ENCODE results near the gene CCDC51. TPM values are rescaled to one million over a fixed set of nuclear protein-coding genes. Genes with fewer than 3 reads are reported as not detected.

The CCDC51 gene
- polyA plus RNA-seq, 3 donors = 5.5 to 14.1 (median 11.6) TPM

DNA sequence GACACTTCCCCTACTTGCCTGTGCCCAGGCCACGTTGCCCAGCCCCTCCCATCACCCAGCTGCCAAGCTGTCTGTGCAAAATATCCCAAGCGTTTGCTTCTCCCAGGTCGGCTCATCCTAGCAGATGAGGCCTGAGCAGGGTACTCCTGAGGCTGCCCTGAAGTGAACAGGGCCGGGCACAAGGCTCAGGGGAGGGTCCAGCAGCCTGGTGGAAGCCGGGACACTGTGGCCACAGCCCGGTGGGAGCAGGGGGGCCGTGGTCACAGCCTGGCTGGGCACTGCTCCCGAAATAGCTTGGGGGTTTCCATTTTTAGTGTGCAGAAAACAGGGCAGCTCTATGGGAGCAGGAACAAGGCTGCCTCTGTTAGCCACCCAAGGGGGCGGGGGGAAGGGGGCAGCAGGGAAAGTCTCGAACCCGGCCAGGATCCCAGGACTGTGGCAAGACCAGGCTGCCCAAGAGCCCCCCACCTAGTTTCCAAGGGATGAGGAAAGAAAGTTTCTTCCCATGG is 13.5 kb downstream of the CCDC51 start:
- H3K27ac ChIP-seq (ENCODE audit: low read depth, low read length) = no peak overlapping the region
- 57 to 70% (median 59%) methylated on average over 11 of the region's 11 CpGs for WGBS, 3 donors

DNA sequence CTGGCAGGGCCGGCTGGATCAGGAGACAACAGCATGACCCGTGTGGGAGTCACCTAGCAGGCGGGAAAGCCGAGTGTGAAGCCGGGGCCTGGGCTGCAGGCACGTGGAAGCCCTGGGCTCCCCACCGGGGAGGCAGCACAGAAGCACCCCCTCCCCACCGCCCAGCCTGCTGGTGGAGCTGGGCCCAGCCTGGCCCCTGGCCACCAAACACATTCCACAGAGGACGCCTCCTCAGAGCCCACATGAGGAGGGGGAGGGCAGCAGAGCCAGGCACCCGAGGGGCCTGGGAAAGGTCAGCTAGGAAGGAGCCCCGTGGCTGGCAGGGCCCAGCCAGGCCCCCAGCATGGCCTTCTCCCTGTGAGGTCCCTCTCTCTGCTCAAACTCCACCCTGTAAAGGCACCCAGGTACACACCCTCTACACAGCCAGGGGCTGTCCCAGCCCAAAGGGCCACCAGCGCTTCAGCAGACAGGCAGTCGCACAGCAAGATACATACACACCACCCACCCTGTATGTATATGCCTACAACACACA is 14.6 kb downstream of the CCDC51 start:
- H3K27ac ChIP-seq (ENCODE audit: low read depth, low read length) = no peak overlapping the region
- WGBS, 3 donors = 54 to 64% (median 62%) methylated on average over 12 to 13 of the region's 13 CpGs

DNA sequence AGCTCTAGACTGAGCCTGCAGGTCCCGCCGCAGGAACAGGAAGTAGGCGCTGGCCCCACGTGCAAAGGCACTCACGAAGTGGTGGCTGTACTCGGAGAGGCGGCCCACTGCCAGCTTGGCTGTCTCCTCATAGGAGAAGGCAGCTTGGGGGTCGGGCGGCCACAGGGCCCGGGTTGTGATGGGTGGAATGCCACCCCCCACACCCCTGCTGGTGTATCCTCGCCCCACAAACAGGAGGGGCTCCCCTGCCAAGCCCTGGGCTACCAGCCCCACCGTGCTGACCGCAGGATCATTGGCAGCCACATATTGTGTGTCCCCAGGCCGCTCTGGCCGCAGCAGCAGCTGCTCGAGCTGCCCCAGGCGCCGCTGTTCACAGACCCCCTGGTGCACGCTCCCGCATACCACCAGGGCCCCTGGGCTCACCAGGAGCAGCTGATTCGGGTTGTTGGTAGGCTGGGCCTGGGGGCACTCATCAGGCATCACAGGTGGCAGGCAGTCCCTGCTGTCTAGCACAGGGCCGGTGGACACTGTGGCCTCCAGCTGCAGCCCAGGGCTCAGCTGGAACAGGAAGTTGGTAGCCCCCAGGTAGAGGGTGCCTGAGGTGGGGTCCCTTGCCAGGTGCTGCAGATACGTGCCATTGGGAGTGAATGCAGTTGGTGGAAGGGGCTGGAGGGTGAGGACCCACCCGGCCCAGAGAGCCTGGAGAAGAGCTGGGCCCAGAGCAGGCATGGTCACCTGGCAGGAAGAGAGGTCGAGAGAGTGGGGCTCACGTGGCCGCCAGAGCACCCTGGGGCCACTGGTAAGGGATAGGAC is 15.8 kb downstream of the CCDC51 start:
- H3K27ac ChIP-seq (ENCODE audit: low read depth, low read length) = no peak overlapping the region
- 87 to 91% (median 90%) methylated on average over 27 of the region's 27 CpGs for WGBS, 3 donors

DNA sequence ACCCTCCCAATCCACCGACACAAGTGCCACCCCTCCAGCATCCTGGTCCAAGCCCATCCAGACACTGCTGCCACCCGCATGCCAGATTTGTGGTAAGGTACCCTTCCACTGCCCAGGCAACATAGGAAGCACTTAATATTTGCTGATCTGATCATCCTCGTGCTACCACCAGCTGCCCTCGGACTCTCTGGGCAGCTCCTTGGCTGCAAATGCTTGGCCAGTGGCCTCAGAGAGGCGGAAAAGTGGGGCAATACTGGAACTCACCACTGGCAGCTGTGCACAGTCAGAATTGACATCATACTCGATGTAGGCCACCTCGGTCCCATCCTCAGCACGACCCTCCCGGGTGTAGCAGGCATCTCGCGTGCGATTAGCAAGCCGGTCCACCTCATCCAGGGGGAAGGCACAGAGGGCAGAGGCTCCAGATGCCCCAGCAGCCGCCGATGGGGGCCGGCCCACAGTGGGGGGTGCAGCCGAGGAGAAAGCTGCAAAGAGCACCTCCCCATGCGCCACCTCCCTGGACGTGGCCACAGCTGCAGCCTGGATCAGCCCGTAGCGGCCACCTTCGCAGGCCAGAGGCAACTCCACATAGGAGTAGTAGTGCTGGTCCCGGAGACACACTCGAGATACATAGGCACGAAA is 16.6 kb downstream of the CCDC51 start:
- WGBS, 3 donors = 84 to 90% (median 88%) methylated on average over 25 of the region's 25 CpGs
- H3K27ac ChIP-seq (ENCODE audit: low read depth, low read length) = no peak overlapping the region

DNA sequence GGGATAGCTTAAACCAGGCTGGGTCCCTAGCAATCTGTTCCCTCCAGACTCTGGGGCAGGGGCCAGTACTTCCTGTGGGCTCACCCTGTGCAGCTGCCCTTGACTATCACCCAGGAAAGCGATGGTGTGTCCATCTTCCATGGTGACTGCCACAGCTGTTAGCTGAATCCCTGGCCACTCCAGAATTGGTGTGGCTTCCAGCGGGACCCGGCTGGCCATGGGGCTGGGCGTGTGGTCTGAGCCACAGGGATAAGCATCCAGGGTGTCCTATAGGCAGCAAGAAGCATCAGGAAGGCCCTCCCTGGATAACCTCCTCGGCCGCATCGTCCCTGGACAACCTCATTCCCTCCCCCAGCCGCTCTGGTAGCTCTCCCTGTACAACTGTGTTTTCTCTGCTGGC is 17.2 kb downstream of the CCDC51 start:
- H3K27ac ChIP-seq (ENCODE audit: low read depth, low read length) = no peak overlapping the region
- 86 to 88% (median 86%) methylated on average over 7 to 8 of the region's 8 CpGs for WGBS, 3 donors

DNA sequence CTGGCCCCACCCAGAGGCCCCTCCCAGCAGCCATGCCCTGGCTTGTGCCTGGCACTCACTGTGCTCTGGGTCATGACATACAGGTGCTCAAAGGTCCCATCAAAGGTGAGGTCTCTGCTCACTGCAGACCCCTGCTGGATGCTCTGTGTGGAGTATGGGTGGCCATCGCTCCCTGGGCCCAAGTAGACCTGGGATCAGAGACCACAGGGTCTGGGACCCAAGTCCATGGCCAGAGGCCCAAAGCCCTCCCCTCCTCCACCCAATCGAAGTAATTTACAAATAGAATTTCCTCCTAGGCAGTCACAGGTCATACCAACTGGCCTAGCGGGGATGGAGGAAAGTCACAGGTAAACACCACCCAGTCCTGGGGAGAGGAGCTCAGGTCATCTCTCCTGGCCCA is 17.6 kb downstream of the CCDC51 start:
- 66 to 91% (median 87%) methylated on average over 3 of the region's 3 CpGs for WGBS, 3 donors
- H3K27ac ChIP-seq (ENCODE audit: low read depth, low read length) = no peak overlapping the region

DNA sequence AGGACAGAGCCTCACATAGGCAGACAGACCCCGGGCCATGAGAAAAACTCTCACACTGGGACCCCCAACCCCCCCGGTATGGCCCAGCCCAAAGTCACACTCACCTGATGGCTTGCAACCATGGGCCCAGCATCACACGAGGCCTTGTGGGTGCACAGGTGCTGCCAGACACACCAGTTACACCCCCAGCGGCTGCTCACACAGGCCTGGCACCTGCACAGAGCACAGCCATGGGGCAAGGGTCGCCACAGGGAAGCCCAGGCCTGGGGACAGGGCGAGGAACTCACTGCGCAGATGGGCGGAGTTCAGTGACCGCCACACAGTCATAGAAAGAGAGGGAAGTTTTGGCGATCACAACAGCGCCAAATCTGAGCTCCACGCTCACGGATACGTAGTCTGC is 19.4 kb downstream of the CCDC51 start:
- 90 to 93% (median 90%) methylated on average over 14 of the region's 14 CpGs for WGBS, 3 donors
- no peak overlapping the region for H3K27ac ChIP-seq (ENCODE audit: low read depth, low read length)

DNA sequence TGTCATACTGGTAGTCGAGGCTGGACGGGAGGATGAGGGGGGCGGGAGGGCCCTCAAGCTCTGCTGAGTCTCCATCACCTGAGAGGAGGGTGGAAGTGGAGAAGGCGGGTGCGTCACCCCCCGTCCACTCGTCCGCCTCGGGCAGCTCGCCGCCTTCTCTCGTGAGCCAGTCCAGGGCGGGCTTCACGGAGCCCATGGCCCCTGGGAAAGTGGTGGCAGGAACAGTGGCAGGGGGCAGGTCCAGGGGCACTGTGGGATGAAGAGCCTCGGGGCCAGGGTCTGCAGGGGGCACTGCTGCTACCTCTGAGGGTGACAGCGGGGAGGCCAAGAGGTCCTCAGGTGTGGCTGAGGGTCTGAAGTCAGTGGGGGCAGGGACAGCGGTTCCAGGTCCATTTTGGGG is 20.3 kb downstream of the CCDC51 start:
- H3K27ac ChIP-seq (ENCODE audit: low read depth, low read length) = no peak overlapping the region
- 88 to 94% (median 93%) methylated on average over 11 to 17 of the region's 17 CpGs for WGBS, 3 donors

DNA sequence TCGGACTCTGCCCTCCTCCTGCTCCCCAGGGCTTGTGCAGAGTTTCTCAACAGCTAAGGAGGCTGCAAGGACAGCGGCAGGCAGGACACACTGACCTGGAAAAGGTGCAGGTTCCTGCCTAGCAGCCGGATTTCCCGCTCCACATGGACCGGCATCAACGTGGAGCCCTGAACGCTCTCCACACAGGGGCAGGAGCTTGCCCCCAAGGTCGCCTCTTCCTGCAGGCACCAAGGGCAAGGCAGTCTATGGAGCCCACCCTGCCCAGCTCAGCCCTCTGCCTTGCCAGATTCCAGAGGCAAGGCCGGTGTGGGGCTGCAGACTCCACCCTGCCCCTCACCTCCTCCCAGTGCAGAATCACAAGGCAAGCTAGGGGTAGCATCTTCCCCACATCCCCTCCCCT is 20.8 kb downstream of the CCDC51 start:
- WGBS, 3 donors = 87 to 90% (median 89%) methylated on average over 9 of the region's 9 CpGs
- no peak overlapping the region for H3K27ac ChIP-seq (ENCODE audit: low read depth, low read length)

DNA sequence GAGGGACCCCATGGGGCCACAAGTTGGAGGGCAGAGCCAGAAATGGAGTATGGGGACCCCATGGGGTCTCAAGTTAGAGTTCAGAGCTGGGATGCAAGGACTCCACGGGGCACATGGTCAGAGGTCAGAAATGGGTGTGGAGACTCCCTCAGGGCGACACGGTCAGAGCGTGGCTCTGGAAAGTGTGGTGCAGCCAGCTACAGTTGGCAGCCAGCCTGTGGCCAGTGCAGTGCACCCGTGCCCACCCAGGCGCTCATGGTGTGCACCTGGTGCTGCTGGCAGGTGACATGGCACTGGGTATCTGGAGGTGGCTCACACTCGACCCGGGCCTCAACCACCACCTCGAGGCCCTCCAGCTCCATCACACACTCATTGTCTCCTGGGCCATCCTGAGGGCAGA is 21.3 kb downstream of the CCDC51 start:
- 86 to 93% (median 87%) methylated on average over 9 of the region's 9 CpGs for whole genome bisulfite sequencing, 3 donors
- no peak overlapping the region for H3K27ac ChIP-seq (ENCODE audit: low read depth, low read length)

DNA sequence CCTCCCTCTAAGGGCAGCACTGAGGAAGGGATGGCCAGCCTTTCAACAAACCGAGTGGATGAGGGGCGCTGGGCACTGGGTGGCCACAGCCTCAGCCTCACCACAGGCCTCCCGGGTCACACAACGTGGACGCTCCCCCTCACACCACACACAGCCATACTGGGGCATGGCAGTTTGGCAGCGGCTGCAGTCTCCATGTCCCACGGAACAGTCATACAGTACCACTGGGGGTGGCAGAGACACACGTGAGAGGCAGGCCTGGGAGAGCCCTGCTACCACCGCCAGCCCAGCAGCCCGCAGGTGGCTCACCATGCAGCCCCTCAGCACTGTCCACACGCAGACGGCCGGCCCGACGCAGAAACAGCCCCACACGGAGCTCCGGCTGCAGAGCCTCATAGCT is 21.8 kb downstream of the CCDC51 start:
- H3K27ac ChIP-seq (ENCODE audit: low read depth, low read length) = no peak overlapping the region
- WGBS, 3 donors = 93 to 94% (median 93%) methylated on average over 17 of the region's 17 CpGs

DNA sequence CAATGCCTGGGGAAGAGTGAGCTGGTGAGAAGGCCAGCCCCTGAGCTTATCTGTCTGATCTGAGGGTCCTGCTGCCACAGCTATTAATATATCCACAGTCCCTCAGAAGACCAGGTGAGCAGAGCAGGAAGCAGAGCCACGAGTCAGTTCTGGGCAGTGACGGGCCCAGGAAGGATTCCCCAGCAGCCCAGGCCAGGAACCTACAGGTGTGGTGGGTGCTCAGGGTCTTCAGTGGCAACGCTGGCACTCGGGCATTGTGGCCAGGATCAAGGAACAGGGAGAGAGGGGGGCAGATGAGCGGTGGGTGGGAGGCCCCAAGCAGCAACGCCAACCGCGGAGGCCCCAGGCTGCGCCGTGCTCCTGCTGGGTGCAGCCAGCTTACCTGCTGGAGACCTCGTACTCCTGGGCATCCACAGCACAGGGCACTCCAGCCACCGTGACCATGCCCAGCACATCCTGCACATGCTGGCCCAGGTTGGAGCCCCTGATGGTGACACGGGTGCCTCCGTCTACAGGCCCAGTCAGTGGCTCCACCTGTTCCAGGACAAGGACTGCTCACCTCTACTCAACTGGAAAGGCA is 22.3 kb downstream of the CCDC51 start:
- WGBS, 3 donors = 92 to 94% (median 93%) methylated on average over 12 to 14 of the region's 14 CpGs
- H3K27ac ChIP-seq (ENCODE audit: low read depth, low read length) = no peak overlapping the region

DNA sequence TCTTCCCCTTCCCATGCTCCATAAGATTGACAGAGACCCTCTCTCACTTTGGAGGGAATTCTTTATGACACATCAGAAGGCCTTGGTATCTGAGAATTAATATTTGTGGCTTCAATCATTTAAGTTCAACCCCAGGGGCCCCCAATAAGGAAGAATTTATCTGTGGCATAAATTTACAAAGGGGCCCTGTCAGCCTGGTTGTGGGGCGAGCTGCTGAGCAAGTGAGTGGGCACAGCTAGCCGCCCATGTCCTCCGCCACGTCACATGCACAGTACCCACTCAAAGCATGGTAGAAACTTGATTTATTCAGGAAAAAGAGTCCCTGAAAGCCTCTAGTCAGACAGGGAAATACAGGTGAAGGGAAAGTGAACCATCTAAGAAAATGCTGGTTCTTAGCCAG is 23.4 kb downstream of the CCDC51 start:
- WGBS, 3 donors = 96 to 98% (median 96%) methylated on average over 4 of the region's 4 CpGs
- H3K27ac ChIP-seq (ENCODE audit: low read depth, low read length) = no peak overlapping the region

DNA sequence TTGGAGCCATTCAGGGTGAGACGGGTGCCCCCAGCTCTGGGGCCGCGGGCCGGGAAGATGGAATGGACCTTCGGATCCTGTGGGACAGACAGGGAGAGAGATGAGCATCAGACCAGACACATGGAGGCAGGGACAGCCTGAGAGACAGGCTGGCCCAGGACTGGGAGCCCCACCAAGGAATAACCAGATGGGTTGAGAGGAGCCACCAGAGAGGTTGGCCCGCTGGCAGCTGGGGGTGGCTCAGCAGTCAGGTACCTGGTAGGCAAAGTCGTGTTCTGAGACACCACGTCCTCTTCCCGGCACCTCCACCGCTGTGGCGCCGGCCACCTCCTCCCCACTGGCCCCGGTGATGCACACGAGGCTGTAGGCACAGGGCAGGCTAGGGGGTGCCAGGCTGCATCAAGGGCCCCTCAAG is 23.8 kb downstream of the CCDC51 start:
- H3K27ac ChIP-seq (ENCODE audit: low read depth, low read length) = no peak overlapping the region
- WGBS, 3 donors = 89 to 92% (median 91%) methylated on average over 14 of the region's 14 CpGs

DNA sequence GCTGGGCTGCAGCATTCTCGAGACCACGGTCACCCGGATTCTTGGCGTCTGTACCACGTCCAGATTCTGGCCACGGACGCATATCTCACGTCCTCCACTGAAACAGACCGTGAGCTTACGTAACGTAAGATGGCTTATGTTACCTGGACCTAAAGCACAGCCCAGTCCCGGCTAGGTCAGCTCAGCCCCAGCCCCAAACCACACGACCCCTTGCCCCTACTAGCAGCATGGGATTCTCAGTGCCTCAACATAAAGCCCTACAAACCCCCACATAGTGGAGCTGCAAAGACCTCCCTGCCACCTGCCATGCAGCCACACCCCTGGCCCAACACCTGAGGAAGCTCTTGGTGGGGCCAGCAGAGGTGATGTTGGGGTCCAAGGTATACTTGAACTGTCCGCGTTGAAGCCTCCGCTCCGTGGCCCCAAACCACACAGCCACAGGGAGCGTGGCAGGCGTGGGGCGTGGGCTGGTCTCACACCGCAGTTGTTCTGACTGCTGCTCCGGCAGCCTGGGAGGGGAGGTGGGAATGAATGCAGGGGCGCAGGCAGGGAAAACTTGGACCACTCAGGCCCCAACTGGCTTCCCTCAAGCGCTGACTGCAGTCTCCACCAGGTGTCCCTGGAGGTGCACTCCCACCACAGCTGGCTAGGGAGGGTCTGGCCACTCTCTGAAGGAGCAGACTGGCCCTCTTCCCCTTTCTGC is 24.5 kb downstream of the CCDC51 start:
- 90 to 95% (median 92%) methylated on average over 24 of the region's 24 CpGs for WGBS, 3 donors
- no peak overlapping the region for H3K27ac ChIP-seq (ENCODE audit: low read depth, low read length)

DNA sequence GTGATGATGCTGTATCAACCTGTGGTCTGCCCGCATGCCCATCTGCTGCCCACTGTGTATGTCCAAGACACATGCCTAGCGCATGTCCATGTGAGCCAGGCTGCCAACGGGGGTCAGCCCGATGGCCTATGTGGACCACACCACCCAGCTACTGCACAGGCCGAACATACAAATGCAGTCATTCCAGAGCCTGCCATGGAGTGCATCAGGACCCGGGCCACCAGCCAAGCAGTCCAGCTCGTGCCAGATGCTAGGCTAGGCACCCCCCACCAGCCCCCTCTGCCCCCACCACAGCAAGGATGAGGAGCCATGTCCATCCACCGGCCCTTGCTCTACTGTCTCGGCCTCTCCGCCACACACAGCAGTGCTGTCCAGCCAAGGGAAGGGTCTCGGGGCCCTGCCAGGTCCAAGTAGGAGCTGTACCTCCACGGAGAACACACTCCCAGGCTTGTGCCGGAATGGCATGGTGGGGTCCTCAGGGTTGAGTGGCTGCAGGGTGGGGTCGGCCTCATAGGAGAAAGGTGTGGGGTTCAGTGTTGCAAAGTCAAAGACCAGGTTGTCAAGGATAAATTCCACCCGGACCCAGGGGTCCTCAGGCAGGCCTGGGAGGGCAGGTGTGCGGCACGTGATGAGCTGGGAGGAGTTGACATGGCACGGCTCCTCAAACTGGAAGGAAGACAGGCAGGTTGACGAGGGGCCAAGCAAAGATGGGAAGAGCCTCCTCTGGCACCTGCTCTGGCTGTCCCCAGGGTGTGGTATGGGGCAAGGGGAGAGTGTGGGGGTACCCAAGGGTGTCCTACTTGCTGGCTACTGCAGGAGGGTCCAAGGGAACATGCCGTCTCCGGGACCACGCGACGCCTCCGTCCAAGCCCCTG is 25.3 kb downstream of the CCDC51 start:
- no peak overlapping the region for H3K27ac ChIP-seq (ENCODE audit: low read depth, low read length)
- whole genome bisulfite sequencing, 3 donors = 88 to 89% (median 88%) methylated on average over 25 of the region's 25 CpGs

DNA sequence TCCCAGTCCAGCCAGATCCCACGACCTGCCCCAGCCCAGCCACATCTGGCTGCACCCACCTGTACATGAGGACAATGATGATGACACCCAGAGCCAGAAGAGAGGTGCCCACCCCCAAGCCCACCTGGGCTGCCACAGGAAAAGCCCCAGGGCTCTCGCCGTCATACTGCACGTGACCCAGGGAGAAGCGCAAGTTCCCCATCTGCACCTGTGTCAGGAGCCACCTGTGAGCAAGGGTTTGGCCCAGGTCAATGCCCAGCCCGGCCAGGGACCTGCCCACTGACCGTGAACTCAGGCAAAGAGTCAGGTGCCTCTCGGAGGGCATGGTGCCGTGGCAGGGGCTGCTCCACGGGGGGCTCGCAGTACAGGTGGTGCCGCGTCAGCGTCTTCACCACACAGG is 26.3 kb downstream of the CCDC51 start:
- 92 to 93% (median 92%) methylated on average over 14 of the region's 14 CpGs for WGBS, 3 donors
- H3K27ac ChIP-seq (ENCODE audit: low read depth, low read length) = no peak overlapping the region

DNA sequence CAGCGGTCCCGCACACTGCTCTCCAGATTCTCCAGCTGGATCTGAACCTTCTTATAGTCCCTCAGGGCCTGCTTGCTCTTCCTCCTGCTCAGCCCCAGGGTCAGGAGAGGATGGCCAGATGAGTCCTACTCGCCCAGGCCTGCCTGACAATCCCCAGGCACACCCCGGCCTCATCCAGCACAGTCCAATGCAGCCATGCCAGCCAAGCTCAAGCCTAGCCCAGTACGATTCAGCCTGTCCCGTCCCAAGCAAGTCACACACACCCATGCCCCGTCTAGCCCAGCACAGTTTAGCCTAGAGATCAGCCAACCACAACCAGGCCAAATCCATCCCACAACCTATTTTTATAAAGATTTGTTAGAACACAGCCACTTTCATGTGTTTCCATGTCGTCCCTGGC is 26.8 kb downstream of the CCDC51 start:
- no peak overlapping the region for H3K27ac ChIP-seq (ENCODE audit: low read depth, low read length)
- WGBS, 3 donors = 86 to 90% (median 90%) methylated on average over 8 of the region's 8 CpGs
